ENCODE results near the gene OBSCN. TPM values are rescaled to one million over a fixed set of nuclear protein-coding genes. Genes with fewer than 3 reads are reported as not detected.
"Not testable (repeated sequence)": the region's sequence is repeated elsewhere in the genome, so short reads cannot be mapped to it uniquely, and the experiment has no call there.

OBSCN gene
- total RNA-seq, 1 donor from 2014 or later: 9.5 TPM

DNA sequence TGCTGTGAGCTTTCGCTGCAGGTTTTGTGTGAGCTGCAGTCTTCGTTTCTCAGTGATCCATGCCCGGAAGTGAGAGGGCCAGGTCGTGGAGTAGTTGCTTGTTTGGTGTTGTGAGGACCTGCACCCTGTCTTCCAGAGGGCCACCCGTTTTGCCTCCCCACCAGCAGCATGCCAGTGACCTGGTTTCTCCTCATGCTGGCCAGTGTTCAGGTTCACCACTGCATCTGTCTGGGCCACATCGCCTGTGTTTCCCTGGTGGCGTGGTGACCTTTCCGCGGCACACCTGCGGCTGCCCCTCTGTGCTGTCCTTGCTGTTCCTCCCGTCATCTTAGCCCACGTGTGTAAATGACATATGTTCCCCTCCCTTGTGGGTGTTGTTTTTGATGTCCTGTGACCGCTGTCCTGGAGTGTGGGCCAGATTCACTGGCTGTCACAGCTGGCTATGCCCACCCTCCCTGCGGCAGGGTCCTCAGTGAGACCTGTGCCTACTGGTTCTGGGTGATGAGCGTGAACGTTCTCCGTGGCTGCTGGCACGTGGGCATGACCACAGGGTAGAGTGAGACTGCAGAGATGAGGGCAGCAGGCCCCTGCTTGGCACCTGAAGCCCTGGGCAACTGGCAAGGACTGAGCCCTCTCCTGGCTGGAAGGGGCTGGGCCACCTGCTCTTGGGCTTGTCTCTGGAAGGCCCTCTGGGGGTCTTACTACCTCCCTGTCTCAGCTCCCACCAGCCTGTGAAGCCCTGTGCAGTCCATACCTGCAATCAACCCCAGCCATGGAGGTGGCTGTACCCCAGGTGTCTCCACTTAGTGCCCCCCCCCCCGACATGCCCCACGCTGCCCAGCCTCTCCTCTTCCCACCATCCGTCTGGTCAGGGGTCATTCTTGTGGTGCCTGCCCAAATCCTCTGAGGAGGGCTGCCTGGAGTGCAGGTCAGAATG is 35.0 kb upstream of the OBSCN start:
- DNase-seq: no peak

GRCh38 chr1:228173528-228174481 is 34.0 kb upstream of the OBSCN start:
- not testable (repeated sequence) for DNase-seq

- no peak for DNase-seq
These were observed 33.1 kb upstream of the OBSCN start for GRCh38 chr1:228174482-228175315.

DNA sequence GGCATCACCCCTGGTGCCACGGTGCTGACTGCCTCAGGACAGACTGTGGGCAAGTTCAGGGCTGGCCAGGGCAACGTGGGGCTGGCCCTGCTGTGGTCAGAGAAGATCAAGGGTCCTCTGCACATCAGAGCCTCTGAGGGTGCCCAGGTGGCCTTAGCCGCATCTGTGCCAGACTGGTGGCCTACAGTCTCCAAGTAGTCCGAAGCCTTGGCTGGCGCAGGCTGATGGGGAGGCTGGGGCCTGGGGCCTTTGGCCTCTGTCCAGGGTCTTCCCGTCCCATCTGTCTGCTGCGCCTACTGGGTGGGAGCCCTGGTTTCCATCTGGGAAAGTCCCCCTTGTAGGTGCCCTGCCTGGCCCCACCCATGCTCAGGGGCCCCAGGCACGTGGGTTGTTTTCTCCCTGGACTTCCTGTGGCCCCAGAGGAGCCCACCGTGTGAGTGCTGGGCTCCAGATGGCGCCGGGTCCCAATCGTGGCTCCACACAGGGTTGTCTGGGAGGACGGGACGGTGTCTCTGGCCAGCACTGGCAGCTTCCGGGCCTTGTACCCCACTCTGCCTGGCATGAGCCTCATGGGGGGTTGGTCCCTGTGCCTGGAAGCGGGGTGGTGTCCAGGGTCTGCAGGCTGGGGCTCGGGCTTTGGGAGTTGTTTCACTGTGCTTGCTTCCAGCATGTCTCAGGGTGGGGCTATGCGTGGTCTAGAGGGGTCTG is 32.4 kb upstream of the OBSCN start:
- DNase-seq: no peak

GRCh38 chr1:228176024-228176395 is 31.8 kb upstream of the OBSCN start:
- no peak for DNase-seq

DNA sequence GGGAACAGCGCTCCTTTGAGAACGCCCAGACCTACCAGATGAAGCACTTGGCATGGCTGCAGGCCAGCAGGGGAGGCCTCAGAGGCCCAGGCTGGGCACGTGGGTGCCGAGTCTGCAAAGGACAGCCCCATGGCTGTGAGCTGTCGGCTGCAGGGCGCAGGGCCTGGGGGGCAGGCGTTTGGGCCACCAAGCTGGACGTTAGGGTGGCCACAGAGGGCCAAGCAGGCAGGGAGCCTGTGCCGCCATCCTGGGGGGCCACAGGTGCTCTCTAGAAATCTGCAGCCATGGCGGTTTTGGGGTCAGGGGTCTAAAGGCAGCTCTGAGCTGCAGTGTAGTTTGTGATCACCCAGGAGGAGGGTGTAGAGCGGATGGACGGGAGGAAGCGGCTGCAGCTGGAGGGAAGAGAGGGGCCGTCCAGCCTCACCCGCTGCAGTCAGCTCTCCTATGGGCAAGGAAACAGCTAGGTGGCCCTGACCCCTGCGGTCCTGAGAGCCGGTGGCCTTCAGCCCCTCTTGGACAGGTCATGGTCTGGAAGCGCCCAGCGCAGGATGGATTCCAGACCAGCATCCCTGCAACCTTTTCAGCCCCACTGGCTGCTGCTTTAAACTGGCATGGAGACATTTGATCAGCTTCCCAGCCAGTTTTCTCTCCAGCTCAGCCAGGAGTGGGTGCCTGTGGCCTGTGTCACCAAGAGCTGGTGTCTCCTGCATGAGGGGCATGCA is 31.2 kb upstream of the OBSCN start:
- no peak for DNase-seq

- DNase-seq: no peak
These were observed 30.7 kb upstream of the OBSCN start for GRCh38 chr1:228177183-228177475.

GRCh38 chr1:228177721-228178710 is 29.8 kb upstream of the OBSCN start:
- no peak for DNase-seq

GRCh38 chr1:228178737-228179684 is 28.8 kb upstream of the OBSCN start:
- DNase-seq: no peak

DNA sequence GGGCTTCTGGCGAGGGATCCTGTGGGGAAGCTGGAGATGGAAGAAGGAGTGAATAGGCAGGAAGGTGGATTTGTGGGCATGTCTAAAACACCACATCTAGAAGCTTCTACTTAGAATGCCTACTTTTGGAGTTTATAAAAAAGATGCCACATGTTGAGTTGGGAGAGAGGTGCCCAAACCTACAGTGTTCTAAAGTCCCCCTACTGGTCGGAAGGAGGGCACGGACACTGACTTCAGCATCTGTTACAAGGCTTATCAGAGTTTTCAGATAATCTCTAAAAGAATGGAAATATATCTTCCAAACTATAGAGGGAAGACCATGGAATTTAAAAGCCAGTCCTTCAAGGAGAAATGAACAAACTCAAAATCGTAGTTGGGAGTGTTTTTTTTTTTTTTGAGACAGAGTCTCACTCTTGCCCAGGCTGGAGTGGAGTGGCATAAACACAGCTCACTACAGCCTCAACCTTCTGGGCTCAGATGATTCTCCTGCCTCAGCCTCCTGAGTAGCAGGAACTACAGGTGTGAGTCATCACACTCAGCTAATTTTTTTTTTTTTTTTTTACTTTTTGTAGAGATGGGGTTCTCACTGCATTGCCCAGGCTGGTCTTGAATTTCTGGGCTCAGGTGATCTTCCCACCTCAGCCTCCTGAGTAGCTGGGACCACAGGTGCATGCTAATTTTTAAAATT is 27.4 kb upstream of the OBSCN start:
- no peak for DNase-seq

DNA sequence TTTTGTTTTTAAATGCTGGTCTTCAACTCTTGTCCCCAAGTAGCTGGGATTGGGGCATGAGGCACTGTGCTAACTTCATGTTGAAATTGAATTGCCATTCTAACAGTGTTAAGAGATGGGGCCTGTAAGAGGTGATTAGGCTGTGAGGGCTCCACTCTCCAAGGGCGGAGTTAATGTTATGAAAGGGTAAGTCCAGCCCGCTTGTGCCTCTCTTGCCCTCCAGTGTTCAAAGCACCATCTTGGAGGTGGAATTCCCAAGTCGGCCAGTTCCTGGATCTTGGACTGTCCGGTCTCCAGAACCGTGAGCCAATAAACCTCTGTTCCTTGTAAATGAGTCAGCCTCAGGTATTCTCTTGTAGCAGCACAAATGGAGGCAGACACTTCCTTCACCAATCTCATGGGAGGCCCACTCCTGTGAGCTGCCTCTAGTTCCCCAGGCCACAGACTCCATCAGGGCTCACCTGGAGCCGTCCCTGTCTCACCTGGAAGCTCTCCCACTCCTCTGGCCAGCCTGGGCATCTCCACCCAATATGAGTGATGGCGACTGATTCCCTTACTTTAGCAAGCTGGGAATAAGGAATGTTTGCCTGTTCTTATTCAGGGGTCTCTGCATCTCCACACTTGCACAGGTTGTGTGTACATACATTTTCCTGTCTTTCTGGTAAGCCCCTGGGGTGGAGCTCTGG is 26.7 kb upstream of the OBSCN start:
- no peak for DNase-seq

DNA sequence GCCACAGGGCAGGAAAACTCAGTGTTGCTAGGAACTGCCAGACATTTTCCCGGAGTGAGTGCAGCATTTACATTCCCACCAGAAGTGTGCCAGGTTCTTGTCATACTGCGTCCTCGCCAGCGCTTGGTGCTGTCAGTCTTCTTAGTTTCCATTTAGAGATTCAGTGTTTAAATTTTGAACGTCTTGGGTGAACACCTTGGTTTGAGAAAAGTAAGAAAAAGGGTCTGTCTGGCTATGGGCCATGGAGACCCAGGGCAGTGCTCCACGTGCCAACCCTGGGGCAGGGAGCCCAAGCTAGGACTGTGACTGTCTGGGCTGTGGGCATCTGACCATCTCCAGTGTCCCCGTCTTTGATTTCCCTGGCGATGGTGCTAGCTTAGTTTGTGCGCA is 26.2 kb upstream of the OBSCN start:
- DNase-seq: no peak

DNA sequence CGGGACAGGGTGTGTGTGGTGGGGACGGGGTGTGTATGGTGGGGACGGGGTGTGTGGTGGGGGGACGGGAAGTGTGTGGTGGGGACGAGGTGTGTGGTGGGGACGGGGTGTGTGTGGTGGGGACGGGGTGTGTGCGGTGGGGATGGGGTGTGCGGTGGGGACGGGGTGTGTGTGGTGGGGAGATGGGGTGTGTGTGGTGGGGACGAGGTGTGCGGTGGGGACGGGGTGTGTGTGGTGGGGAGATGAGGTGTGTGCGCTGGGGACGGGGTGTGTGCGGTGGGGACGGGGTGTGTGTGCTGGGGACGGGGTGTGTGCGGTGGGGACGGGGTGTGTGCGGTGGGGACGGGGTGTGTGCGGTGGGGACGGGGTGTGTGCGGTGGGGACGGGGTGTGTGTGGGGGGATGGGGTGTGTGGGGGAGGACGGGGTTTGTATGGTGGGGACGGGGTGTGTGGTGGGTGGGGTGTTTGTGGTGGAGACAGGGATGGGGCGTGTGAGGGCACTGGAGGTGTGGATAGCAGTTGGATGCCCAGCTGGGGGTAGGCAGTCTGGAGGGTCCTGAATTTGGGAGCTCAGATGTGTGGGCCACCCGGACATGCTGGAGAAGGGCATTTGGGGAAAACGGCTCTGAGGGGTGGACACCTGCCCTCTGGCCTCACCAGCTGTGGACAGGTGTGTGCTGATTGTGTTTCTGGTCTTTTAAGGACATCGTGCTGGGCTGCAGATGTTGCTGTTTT is 25.4 kb upstream of the OBSCN start:
- no peak for DNase-seq

- DNase-seq: no peak
These were observed 23.7 kb upstream of the OBSCN start for GRCh38 chr1:228184152-228184551.

DNA sequence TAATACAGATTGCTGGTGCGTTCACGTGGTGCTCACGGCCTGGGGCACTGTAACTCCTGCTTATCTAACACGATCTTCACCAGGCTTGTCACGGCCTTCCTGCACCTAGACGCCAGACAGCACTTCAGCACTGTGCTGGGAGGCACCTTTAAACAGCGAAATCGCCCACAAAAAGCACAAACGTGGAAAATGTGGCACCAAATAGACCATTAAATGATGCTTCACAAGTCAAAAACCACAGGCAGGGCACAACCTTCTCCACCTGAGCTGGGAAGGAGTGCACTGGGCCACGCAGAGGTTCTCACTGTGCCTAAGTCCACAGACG is 22.2 kb upstream of the OBSCN start:
- DNase-seq: no peak

DNA sequence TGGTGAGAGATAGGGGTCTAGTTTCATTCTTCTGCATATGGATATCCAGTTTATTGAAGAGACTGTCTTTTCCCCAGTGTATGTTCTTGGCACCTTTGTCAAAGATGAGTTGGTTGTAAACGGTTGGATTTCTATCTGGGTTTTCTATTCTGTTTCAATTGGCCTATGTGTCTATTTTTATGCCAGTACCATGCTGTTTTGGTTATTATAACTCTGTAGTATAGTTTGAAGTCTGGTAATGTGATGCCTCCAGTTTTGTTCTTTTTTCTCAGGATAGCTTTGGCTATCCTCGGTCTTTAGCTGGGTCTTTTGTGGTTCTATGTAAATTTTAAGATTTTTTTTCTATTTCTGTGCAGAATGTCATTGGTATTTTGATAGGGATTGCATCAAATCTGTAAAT is 19.6 kb upstream of the OBSCN start:
- DNase-seq: not testable (repeated sequence)

DNA sequence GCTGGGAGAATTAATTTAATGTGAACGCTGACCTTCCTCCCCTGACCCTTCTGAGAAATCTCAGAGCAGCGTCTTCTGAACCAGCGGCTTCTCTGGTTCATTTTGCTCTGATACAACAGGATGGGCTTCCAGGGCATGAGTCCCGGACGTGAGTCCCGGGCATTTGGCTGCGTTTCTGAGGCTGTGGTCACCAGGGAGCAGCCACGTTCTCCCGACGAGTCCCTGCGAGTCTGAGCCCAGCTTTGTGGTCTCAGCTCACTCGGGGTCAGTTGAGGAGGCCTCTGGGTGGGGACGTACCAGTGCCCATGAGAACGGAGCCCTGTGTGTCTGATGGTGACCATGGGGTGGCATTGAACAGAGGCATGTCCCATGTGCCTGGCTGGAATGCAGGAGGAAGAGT is 17.7 kb upstream of the OBSCN start:
- DNase-seq: no peak

Data from dermis blood vessel endothelial cell (primary cell).